GM23248 (cell line): Measurements from ENCODE around the gene DIP2C. TPM values are rescaled to one million over a fixed set of nuclear protein-coding genes. Genes with fewer than 3 reads are reported as not detected.
A peak's percentile ranks its signal among the peaks of the same experiment; 100 is the strongest.

Experiments
- DNase-seq: peaks from one replicate; pipeline ENCODE4 v3.0.0-alpha.2; 2015
- H2AFZ ChIP-seq: fragments of 200-600 bp; sonication (generic); 2 replicates; pipeline ENCODE4 v1.6.1; 2016; ENCODE audit warnings: antibody characterized with exemption
- H3F3A ChIP-seq: fragments of 200-600 bp; sonication (generic); 2 replicates; pipeline ENCODE4 v1.6.1; 2016; ENCODE audit warnings: mild to moderate bottlenecking, antibody characterized with exemption, mixed run types; ENCODE audit not compliant: insufficient read depth
- H3K27ac ChIP-seq: fragments of 200-600 bp; sonication (generic); 2 replicates; pipeline ENCODE4 v1.5.1; 2016; ENCODE audit warnings: mild to moderate bottlenecking
- H3K27me3 ChIP-seq: fragments of 200-600 bp; sonication (generic); replicated peaks from 2 replicates; pipeline ENCODE4 v1.6.1; 2016; ENCODE audit warnings: mild to moderate bottlenecking; ENCODE audit not compliant: insufficient read depth
- H3K36me3 ChIP-seq: fragments of 200-600 bp; sonication (generic); 2 replicates; pipeline ENCODE4 v1.6.1; 2016; ENCODE audit warnings: low read depth, mild to moderate bottlenecking
- H3K4me1 ChIP-seq: fragments of 200-600 bp; sonication (generic); 2 replicates; pipeline ENCODE4 v1.6.1; 2016; ENCODE audit warnings: mild to moderate bottlenecking; ENCODE audit not compliant: insufficient read depth
- H3K4me2 ChIP-seq: fragments of 200-600 bp; sonication (generic); one replicate; pipeline ENCODE4 v1.6.1; 2016; ENCODE audit warnings: mild to moderate bottlenecking; ENCODE audit not compliant: unreplicated experiment
- H3K4me3 ChIP-seq: fragments of 200-600 bp; sonication (generic); 2 replicates; pipeline ENCODE4 v1.5.1; 2016; ENCODE audit warnings: mild to moderate bottlenecking
- H3K79me2 ChIP-seq: fragments of 200-600 bp; sonication (generic); 2 replicates; pipeline ENCODE4 v1.6.1; 2016; ENCODE audit warnings: mild to moderate bottlenecking; ENCODE audit not compliant: insufficient read depth
- H3K9ac ChIP-seq: fragments of 200-600 bp; sonication (generic); 2 replicates; pipeline ENCODE4 v1.6.1; 2016; ENCODE audit warnings: mild to moderate bottlenecking
- H3K9me2 ChIP-seq: fragments of 200-600 bp; sonication (generic); 2 replicates; pipeline ENCODE4 v1.6.1; 2016; ENCODE audit warnings: mixed run types, mild to moderate bottlenecking, moderate library complexity; ENCODE audit not compliant: insufficient read depth
- H3K9me3 ChIP-seq: fragments of 200-600 bp; sonication (generic); one replicate; pipeline ENCODE4 v1.6.1; 2017; ENCODE audit warnings: low read depth
- H4K20me1 ChIP-seq: fragments of 200-600 bp; sonication (generic); 2 replicates; pipeline ENCODE4 v1.6.0; 2016; ENCODE audit not compliant: insufficient read depth
- EZH2 ChIP-seq: fragments of 200-600 bp; sonication (generic); IDR thresholded peaks from 2 replicates; pipeline ENCODE4 v1.6.1; 2018; ENCODE audit warnings: antibody characterized with exemption, mild to moderate bottlenecking; ENCODE audit not compliant: insufficient read depth, poor library complexity, severe bottlenecking
- EZH2phosphoT487 ChIP-seq: fragments of 200-600 bp; sonication (generic); IDR thresholded peaks from 2 replicates; pipeline ENCODE4 v1.6.1; 2018; ENCODE audit warnings: antibody characterized with exemption, moderate library complexity, mild to moderate bottlenecking, low read depth; ENCODE audit not compliant: insufficient read depth
- WGBS, 2 experiments: methylation state at CpG; one replicate each; pipeline ENCODE4 v1.1.6; 2015 to 2017; ENCODE audit warnings: low lambda C conversion rate in 2 of 2, low coverage in 1 of 2; ENCODE audit errors: missing lambda C conversion rate in 2 of 2; 5-methylcytosine and 5-hydroxymethylcytosine counted together
- in situ Hi-C: fragments of 300-500 bp; cut with MboI; formaldehyde crosslinking; loops from 2 replicates; pipeline ENCODE4 v1.15.0; 2020
- polyA plus RNA-seq: library from polyadenylated mRNA; unstranded; fragments of >200 nt; fragmentation: Nextera tagmentation; extraction: Ambion mirVana; gene quantifications from 2 replicates; pipeline ENCODE4 v1.2.1, GENCODE V29; 2016
- total RNA-seq: library from RNA; depleted of rRNA; stranded (reverse); fragments of >200 nt; shearing (Covaris generic); gene quantifications from 2 replicates; pipeline ENCODE4 v1.2.3, GENCODE V29; 2014

The DIP2C gene
- total and polyA plus RNA-seq, 2 experiments from 2014 or later = 12.0 to 13.1 TPM

GRCh38 chr10:454860-455259 is 234.6 kb downstream of the DIP2C start:
- Histone ChIP-seq H3K36me3 (no peaks in the 10 kb centered on the region), H3K27ac (peak overlapping the region; percentile 66), H3K9ac (peak overlapping the region; percentile 65), H3K4me1 (peaks cover 11% of the 10 kb centered on the region), H2AFZ (no peak overlapping the region), H3K9me3 (no peaks in the 10 kb centered on the region), H3K27me3 (no peaks in the 10 kb centered on the region), H3K4me3 (no peak overlapping the region), H3K9me2 (no peaks in the 10 kb centered on the region), H3K79me2 (peaks cover 29% of the 10 kb centered on the region), H3F3A (0 out of 2 replicates have a peak, but pooled peaks cover 13% of the 10 kb centered on the region), H4K20me1 (peaks cover under 1% of the 10 kb centered on the region; the same call in 1 of the 2 replicates), H3K4me2 (no peak overlapping the region)
- in situ Hi-C loops = no loop called here
- no peak for TF ChIP-seq EZH2phosphoT487
- no peak for TF ChIP-seq EZH2
- peak; percentile 92 for DNase-seq
- 16 to 17% methylated on average over 5 of the region's 5 CpGs for WGBS, 2 experiments

DNA sequence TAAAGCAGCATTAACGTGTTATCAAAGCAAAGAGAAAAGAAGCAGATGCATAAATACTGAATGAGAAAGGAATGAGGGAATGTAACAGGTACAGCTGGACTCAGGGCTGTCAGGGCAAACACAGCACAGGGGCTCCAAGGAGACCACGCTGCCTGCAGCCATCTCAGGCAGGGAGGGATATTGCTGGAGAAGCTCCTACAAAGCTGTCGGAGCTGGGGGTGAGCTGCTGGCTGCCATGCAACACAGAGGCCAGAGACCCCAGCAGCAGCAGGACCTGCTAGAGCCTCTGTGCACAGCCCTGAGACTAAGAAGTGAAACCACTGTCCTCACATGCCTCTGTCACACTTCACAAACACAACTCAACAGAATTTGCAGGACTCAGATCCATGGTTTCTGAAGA is 235.8 kb downstream of the DIP2C start:
- no peak overlapping the region for H3K27ac ChIP-seq

GRCh38 chr10:452512-453426 is 236.7 kb downstream of the DIP2C start:
- Histone ChIP-seq H3K9ac (no peak overlapping the region), H2AFZ (no peak overlapping the region), H3K79me2 (peaks cover 29% of the 10 kb centered on the region), H3K27me3 (no peaks in the 10 kb centered on the region), H3K4me3 (no peak overlapping the region), H3K4me2 (no peak overlapping the region), H4K20me1 (no peaks in the 10 kb centered on the region), H3K9me2 (no peaks in the 10 kb centered on the region), H3K36me3 (no peaks in the 10 kb centered on the region), H3K9me3 (no peaks in the 10 kb centered on the region), H3F3A (peaks cover 24% of the 10 kb centered on the region), H3K4me1 (peaks cover 11% of the 10 kb centered on the region), H3K27ac (no peak overlapping the region)
- in situ Hi-C loops = no loop called here
- TF ChIP-seq EZH2 (no peak), EZH2phosphoT487 (no peak)
- peak; percentile 33 for DNase-seq
- WGBS, 2 experiments = 76 to 77% methylated on average over 24 of the region's 24 CpGs

More for the DNA sequence above, 235.8 kb downstream of the DIP2C start:
- Histone ChIP-seq H3K27me3 (no peaks in the 10 kb centered on the region), H3K9me2 (no peaks in the 10 kb centered on the region), H4K20me1 (no peaks in the 10 kb centered on the region), H3F3A (peaks cover 17% of the 10 kb centered on the region; the same call in 1 of the 2 replicates), H3K9me3 (no peaks in the 10 kb centered on the region), H3K4me2 (no peak overlapping the region), H3K36me3 (no peaks in the 10 kb centered on the region), H3K4me1 (peaks cover 11% of the 10 kb centered on the region), H2AFZ (no peak overlapping the region), H3K79me2 (peaks cover 29% of the 10 kb centered on the region), H3K4me3 (no peak overlapping the region), H3K9ac (no peak overlapping the region)
- DNase-seq = no peak
- no peak for TF ChIP-seq EZH2phosphoT487
- no peak for TF ChIP-seq EZH2
- 81% methylated on average over 3 of the region's 3 CpGs for WGBS, 2 experiments
- in situ Hi-C loops = no loop called here

DNA sequence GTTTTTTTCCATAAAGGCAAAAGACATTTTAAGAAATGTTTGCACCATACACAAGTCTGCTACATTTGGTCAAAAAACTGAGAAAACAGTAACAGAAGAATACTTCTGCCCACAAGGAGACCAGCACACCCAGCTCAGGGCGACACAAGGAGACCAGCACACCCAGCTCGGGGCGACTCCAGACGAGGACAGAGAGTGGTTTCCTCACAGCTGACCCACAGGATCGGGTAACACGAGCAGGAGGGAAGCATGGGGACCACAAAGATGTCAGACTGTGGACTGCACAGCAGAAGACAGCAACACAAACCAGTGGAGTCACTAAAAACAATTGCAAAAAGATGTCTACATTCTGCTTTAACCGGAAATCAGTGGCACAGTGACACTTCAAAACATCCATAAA is 237.6 kb downstream of the DIP2C start:
- Histone ChIP-seq H3K27me3 (no peaks in the 10 kb centered on the region), H3K79me2 (peaks cover 37% of the 10 kb centered on the region), H3K36me3 (no peaks in the 10 kb centered on the region), H3K9me2 (no peaks in the 10 kb centered on the region), H3F3A (peaks cover 33% of the 10 kb centered on the region), H3K4me1 (peaks cover 11% of the 10 kb centered on the region), H4K20me1 (no peaks in the 10 kb centered on the region), H2AFZ (no peak overlapping the region), H3K4me2 (no peak overlapping the region), H3K9me3 (no peaks in the 10 kb centered on the region), H3K4me3 (no peak overlapping the region), H3K9ac (no peak overlapping the region), H3K27ac (no peak overlapping the region)
- WGBS, 2 experiments = 82 to 84% methylated on average over 7 of the region's 7 CpGs
- no peak for DNase-seq
- TF ChIP-seq EZH2 = no peak
- TF ChIP-seq EZH2phosphoT487 = no peak
- in situ Hi-C loops = no loop called here
